HepG2 (cell line): Measurements from ENCODE around the gene SH2D7. TPM values are rescaled to one million over a fixed set of nuclear protein-coding genes. Genes with fewer than 3 reads are reported as not detected.

Source experiments
- CAMTA2 ChIP-seq: sonication (generic); formaldehyde crosslinking; IDR thresholded peaks from 2 replicates; pipeline ENCODE4 v1.4.0; 2020; ENCODE audit warnings: mild to moderate bottlenecking, missing genetic modification reagents, borderline replicate concordance
- ELF1 ChIP-seq: sonication (generic); formaldehyde crosslinking; IDR thresholded peaks from 2 replicates; pipeline ENCODE4 v1.4.0; 2020; ENCODE audit warnings: missing genetic modification reagents
- ETV5 ChIP-seq: IDR thresholded peaks from 2 replicates; pipeline ENCODE4 v1.6.1; 2018; ENCODE audit warnings: missing biosample characterization, missing genetic modification reagents, inconsistent platforms, borderline replicate concordance
- FOSL2 ChIP-seq: sonication (generic); formaldehyde crosslinking; IDR thresholded peaks from 2 replicates; pipeline ENCODE4 v1.4.0; 2020; ENCODE audit warnings: missing genetic modification reagents
- LCORL ChIP-seq, 2 experiments: fragments of 450-650 bp in 1 of 2; sonication (generic) in 1 of 2; formaldehyde crosslinking in 1 of 2; IDR thresholded peaks; 2 replicates each; pipeline versions ENCODE4 v1.5.0 to v1.6.1; 2017 to 2020; ENCODE audit warnings: antibody characterized with exemption in 1 of 2, missing genetic modification reagents in 1 of 2
- MAFF ChIP-seq: IDR thresholded peaks from 2 replicates; pipeline ENCODE4 v1.6.1; 2011; ENCODE audit warnings: low read depth, low read length, improper control_type of control experiment
- MAFK ChIP-seq, 2 experiments: IDR thresholded peaks in 1 of 2; conservative IDR thresholded peaks in 1 of 2; 2 replicates each; pipeline ENCODE4 v1.6.1; 2011; ENCODE audit warnings: improper control_type of control experiment in 2 of 2, low read length in 2 of 2
- NR2F6 ChIP-seq, 2 experiments: IDR thresholded peaks; 2 replicates each; pipeline ENCODE4 v1.6.1; 2016; ENCODE audit warnings: antibody characterized with exemption in 1 of 2, mild to moderate bottlenecking in 1 of 2
- PHF5A ChIP-seq: IDR thresholded peaks from one replicate; pipeline ENCODE4 v1.6.1; 2018; ENCODE audit warnings: low read depth, missing genetic modification reagents; ENCODE audit not compliant: unreplicated experiment
- SMC3 ChIP-seq: IDR thresholded peaks from 2 replicates; pipeline ENCODE4 v1.6.1; 2011; ENCODE audit warnings: low read length, improper control_type of control experiment
- SSRP1 ChIP-seq: IDR thresholded peaks from 2 replicates; pipeline ENCODE4 v1.6.1; 2016; ENCODE audit warnings: control low read depth
- TBX2 ChIP-seq: sonication (generic); formaldehyde crosslinking; IDR thresholded peaks from 2 replicates; pipeline ENCODE4 v1.5.0; 2020; ENCODE audit warnings: missing genetic modification reagents, mild to moderate bottlenecking, borderline replicate concordance
- ZMYM4 ChIP-seq: sonication (generic); formaldehyde crosslinking; IDR thresholded peaks from 2 replicates; pipeline ENCODE4 v1.8.1; 2023; ENCODE audit warnings: mild to moderate bottlenecking, missing genetic modification reagents
- ZNF709 ChIP-seq: sonication (generic); formaldehyde crosslinking; IDR thresholded peaks from 2 replicates; pipeline ENCODE4 v1.5.0; 2020; ENCODE audit warnings: mild to moderate bottlenecking, missing genetic modification reagents
- polyA plus RNA-seq, 8 experiments: library from polyadenylated mRNA; depleted of rRNA in 3 of 8; stranded (reverse) in 7 of 8; unstranded in 1 of 8; fragments of >200 nt; fragmentation: Illumina TruSeq in 4 of 8; extraction: Trizol in 4 of 8; gene quantifications; 2 replicates each; pipeline versions ENCODE4 v1.2.1 to v1.2.3, GENCODE V29; 2011 to 2016; ENCODE audit warnings: low read depth in 4 of 8, missing spikeins in 1 of 8, mixed read lengths in 1 of 8; ENCODE audit not compliant: insufficient read depth in 1 of 8
- total RNA-seq, 5 experiments: library from RNA; depleted of rRNA; stranded (reverse); fragments of >200 nt; fragmentation: Illumina TruSeq; extraction: Trizol; gene quantifications; 2 replicates each; pipeline ENCODE4 v1.2.3, GENCODE V29; 2016; ENCODE audit warnings: low read depth in 1 of 5
- TF ChIP-seq, protein P1 (sequence below): IDR thresholded peaks from 2 replicates; pipeline ENCODE4 v1.6.1; 2016; ENCODE audit warnings: mild to moderate bottlenecking
- TF ChIP-seq, protein P2 (sequence below): sonication (generic); formaldehyde crosslinking; IDR thresholded peaks from 2 replicates; pipeline ENCODE4 v1.5.1; 2020; ENCODE audit warnings: mild to moderate bottlenecking, missing genetic modification reagents
- TF ChIP-seq, protein P3 (sequence below): sonication (generic); formaldehyde crosslinking; IDR thresholded peaks from 2 replicates; pipeline ENCODE4 v1.8.0; 2022; ENCODE audit warnings: mild to moderate bottlenecking, missing genetic modification reagents, borderline replicate concordance
- TF ChIP-seq, protein P4 (sequence below): sonication (generic); IDR thresholded peaks from 2 replicates; pipeline ENCODE4 v1.6.1; 2016; ENCODE audit warnings: low read depth, borderline replicate concordance

SH2D7 gene
- total and polyA plus RNA-seq, 2 of the 13 experiments (the other 11 are each of a cell fraction or from before 2014, with no cell fraction given), result not detected

DNA sequence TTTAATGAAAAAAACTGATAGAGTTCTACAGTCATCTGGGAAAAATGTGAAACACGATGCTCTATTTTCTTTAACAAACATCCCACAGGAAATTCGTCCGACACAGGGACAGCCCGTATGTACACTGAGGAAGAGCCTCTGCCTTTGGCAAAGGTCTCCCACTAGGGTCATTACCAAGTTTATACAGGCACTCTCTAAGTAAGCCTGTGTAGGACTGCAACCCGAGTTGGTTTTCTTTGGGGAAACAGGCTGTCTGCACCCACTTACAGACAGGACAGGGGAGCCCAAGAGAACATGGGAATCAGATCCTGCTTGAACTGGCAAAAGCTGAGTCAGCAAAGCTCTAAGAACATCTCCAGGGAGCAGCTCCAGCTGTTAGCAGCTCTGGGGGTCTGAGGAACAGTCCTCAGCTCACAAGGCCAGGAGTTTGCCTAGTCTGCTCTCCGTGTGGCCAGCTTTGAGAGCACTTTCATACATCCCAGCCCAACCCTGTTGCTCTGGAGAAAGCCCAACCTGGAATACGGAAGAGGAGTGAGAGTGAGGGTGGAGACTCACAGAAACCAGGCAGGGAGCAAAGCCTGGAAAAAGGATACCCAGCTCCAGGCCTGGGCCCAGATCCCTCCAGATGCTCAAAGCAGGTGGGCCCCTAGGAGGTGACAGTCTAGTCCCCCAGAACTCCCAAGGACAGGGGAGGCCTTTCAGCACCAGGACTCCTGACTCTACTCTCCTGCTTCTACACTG, 16.7 kb upstream of the SH2D7 start (continued):
- TF ChIP-seq, protein P1, sequence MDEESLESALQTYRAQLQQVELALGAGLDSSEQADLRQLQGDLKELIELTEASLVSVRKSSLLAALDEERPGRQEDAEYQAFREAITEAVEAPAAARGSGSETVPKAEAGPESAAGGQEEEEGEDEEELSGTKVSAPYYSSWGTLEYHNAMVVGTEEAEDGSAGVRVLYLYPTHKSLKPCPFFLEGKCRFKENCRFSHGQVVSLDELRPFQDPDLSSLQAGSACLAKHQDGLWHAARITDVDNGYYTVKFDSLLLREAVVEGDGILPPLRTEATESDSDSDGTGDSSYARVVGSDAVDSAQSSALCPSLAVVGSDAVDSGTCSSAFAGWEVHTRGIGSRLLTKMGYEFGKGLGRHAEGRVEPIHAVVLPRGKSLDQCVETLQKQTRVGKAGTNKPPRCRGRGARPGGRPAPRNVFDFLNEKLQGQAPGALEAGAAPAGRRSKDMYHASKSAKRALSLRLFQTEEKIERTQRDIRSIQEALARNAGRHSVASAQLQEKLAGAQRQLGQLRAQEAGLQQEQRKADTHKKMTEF (CRISPR knock-in tag), result no peak
- TF ChIP-seq ZMYM4, result peak; percentile 25; the same call in 1 of the 2 replicates
- no peak for TF ChIP-seq ZNF709 (CRISPR knock-in tag)
- peak; percentile 96 to 98 for TF ChIP-seq MAFK (conservative IDR thresholded peaks at IDR 0.05 in 1 of 2, IDR thresholded peaks at IDR 0.05 in 1 of 2; ENCODE audit: low read length in 2 of 2)
- TF ChIP-seq NR2F6 (IDR thresholded peaks at IDR 0.05), result peak; percentile 24; the same call in 1 of the 2 replicates
- no peak for TF ChIP-seq NR2F6 (CRISPR knock-in tag; IDR thresholded peaks at IDR 0.05)
- TF ChIP-seq MAFF, result peak; percentile 97
- TF ChIP-seq ELF1 (CRISPR knock-in tag), result peak; percentile 58; the same call in 1 of the 2 replicates
- TF ChIP-seq SSRP1 (CRISPR knock-in tag), result no peak
- TF ChIP-seq SMC3, result no peak
- no peak for TF ChIP-seq LCORL (IDR thresholded peaks at IDR 0.05)
- TF ChIP-seq LCORL (CRISPR knock-in tag; IDR thresholded peaks at IDR 0.05), result 0 out of 2 replicates have a peak, but pooled peaks have one; percentile 38
- TF ChIP-seq, protein P2, sequence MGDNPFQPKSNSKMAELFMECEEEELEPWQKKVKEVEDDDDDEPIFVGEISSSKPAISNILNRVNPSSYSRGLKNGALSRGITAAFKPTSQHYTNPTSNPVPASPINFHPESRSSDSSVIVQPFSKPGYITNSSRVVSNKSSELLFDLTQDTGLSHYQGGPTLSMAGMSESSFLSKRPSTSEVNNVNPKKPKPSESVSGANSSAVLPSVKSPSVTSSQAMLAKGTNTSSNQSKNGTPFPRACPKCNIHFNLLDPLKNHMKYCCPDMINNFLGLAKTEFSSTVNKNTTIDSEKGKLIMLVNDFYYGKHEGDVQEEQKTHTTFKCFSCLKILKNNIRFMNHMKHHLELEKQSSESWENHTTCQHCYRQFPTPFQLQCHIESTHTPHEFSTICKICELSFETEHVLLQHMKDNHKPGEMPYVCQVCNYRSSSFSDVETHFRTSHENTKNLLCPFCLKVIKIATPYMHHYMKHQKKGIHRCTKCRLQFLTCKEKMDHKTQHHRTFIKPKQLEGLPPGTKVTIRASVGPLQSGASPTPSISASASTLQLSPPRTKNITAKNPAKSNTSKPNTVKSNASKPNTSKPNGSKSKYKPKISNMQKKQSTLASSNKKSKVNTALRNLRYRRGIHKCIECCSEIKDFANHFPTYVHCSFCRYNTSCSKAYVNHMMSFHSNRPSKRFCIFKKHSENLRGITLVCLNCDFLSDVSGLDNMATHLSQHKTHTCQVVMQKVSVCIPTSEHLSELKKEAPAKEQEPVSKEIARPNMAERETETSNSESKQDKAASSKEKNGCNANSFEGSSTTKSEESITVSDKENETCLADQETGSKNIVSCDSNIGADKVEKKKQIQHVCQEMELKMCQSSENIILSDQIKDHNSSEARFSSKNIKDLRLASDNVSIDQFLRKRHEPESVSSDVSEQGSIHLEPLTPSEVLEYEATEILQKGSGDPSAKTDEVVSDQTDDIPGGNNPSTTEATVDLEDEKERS (CRISPR knock-in tag), result 0 out of 2 replicates have a peak, but pooled peaks have one; percentile 28
- peak; percentile 36; the same call in 1 of the 2 replicates for TF ChIP-seq ETV5 (CRISPR knock-in tag)
- no peak for TF ChIP-seq CAMTA2 (CRISPR knock-in tag)
- TF ChIP-seq TBX2 (CRISPR knock-in tag), result peak; percentile 31; the same call in 1 of the 2 replicates
- TF ChIP-seq, protein P3, sequence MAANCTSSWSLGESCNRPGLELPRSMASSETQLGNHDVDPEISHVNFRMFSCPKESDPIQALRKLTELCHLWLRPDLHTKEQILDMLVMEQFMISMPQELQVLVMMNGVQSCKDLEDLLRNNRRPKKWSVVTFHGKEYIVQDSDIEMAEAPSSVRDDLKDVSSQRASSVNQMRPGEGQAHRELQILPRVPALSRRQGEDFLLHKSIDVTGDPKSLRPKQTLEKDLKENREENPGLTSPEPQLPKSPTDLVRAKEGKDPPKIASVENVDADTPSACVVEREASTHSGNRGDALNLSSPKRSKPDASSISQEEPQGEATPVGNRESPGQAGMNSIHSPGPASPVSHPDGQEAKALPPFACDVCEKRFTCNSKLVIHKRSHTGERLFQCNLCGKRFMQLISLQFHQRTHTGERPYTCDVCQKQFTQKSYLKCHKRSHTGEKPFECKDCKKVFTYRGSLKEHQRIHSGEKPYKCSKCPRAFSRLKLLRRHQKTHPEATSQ (CRISPR knock-in tag), result no peak
- no peak for TF ChIP-seq PHF5A
- peak; percentile 72 for TF ChIP-seq FOSL2 (CRISPR knock-in tag)
- TF ChIP-seq, protein P4, sequence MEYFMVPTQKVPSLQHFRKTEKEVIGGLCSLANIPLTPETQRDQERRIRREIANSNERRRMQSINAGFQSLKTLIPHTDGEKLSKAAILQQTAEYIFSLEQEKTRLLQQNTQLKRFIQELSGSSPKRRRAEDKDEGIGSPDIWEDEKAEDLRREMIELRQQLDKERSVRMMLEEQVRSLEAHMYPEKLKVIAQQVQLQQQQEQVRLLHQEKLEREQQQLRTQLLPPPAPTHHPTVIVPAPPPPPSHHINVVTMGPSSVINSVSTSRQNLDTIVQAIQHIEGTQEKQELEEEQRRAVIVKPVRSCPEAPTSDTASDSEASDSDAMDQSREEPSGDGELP, result 0 out of 2 replicates have a peak, but pooled peaks have one; percentile 3
